ENCODE results near the gene PLPP1.

The PLPP1 gene

DNA sequence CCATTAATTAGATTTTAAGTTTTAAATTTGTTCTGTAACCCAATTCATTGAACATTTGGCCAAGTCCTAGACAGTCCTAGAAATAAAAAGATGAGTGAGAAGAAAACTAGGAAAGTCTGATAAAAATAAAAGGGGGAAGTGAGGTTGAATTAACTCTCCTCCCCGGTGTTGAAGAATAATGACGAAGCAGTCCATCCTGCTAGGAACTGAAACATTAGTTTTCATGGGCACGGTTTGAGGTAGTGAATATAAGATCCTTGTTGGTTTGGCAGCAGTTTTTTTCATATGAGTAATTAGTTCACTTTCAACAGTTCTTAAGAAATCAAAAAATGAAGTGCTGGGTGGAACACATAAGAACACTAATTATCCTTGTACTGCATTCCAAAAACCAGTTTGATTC is 123.9 kb downstream of the PLPP1 start:
- DNase-seq (ENCODE audit: low read depth, low spot score) = no peak
- TF ChIP-seq FOXP2 (optimal IDR thresholded peaks at IDR 0.05; ENCODE audit: control extremely low read depth, extremely low read length, insufficient read depth) = no peak
- no peak for TF ChIP-seq POLR2AphosphoS5 (IDR thresholded peaks at IDR 0.05; ENCODE audit: borderline replicate concordance, low read depth, low read length)
- TF ChIP-seq EZH2 (IDR thresholded peaks at IDR 0.05) = no peak
- peaks cover 65% of the 10 kb centered on the region for H3K36me3 ChIP-seq (ENCODE audit: insufficient read depth, low read length)

DNA sequence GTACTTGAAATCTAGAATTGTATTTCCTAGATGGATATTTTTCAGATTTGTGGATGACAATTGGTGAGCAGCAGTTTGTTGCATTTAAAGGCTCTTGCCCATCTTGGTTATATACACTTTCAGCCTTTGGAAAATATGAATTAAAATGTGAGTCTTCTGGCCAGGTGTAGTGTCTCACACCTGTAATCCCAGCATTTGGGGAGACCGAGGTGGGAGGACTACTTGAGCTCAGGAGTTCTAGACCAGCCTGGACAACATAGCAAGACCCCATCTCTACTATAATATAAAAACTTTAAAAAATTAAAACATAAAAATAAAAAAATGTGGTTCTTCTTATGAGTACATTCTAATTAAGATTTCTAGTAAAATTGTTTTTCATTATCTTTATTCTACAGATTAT is 125.0 kb downstream of the PLPP1 start:
- DNase-seq (ENCODE audit: low read depth, low spot score) = no peak
- Histone ChIP-seq H3K4me3 (no peak overlapping the region), H3K27ac (no peak overlapping the region), H3K36me3 (ENCODE audit: insufficient read depth, low read length) (peaks cover 63% of the 10 kb centered on the region), H3K9me3 (ENCODE audit: low read depth, low read length) (no peaks in the 10 kb centered on the region), H3K9ac (ENCODE audit: insufficient read length) (no peak overlapping the region)
- TF ChIP-seq FOXP2 (optimal IDR thresholded peaks at IDR 0.05; ENCODE audit: control extremely low read depth, extremely low read length, insufficient read depth) (no peak), EZH2 (IDR thresholded peaks at IDR 0.05) (no peak), POLR2AphosphoS5 (IDR thresholded peaks at IDR 0.05; ENCODE audit: borderline replicate concordance, low read depth, low read length) (no peak)

More for the DNA sequence above, 123.9 kb downstream of the PLPP1 start:
- H3K27ac ChIP-seq = no peak overlapping the region; the same call in 1 of the 2 replicates
- H3K9me3 ChIP-seq (ENCODE audit: low read depth, low read length) = no peaks in the 10 kb centered on the region
- H3K4me3 ChIP-seq = no peak overlapping the region
- H3K9ac ChIP-seq (ENCODE audit: insufficient read length) = no peak overlapping the region

DNA sequence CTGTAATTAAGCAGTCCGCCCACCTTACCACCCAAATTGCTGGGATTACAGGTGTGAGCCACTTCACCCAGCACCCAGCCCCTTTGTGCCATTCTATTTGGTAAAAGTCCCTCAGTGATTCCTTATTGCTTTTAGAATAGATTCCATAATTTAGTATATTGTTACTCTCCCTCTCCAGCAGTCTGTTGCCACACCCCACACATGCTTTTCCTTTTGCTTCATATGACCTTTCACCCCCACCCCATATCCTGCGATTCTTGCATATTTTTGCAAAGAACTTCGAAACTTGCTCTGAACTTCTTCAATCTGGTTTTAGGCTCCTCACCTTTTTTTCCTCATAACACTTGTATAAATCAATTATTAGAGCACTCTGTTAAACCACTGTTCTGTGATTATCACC is 126.8 kb downstream of the PLPP1 start:
- Histone ChIP-seq H3K4me3 (no peak overlapping the region), H3K9ac (ENCODE audit: insufficient read length) (no peak overlapping the region), H3K9me3 (ENCODE audit: low read depth, low read length) (no peaks in the 10 kb centered on the region), H3K36me3 (ENCODE audit: insufficient read depth, low read length) (peaks cover 61% of the 10 kb centered on the region), H3K27ac (no peak overlapping the region)
- TF ChIP-seq FOXP2 (optimal IDR thresholded peaks at IDR 0.05; ENCODE audit: control extremely low read depth, extremely low read length, insufficient read depth) (no peak), POLR2AphosphoS5 (IDR thresholded peaks at IDR 0.05; ENCODE audit: borderline replicate concordance, low read depth, low read length) (no peak), EZH2 (IDR thresholded peaks at IDR 0.05) (no peak)
- DNase-seq (ENCODE audit: low read depth, low spot score) = no peak

DNA sequence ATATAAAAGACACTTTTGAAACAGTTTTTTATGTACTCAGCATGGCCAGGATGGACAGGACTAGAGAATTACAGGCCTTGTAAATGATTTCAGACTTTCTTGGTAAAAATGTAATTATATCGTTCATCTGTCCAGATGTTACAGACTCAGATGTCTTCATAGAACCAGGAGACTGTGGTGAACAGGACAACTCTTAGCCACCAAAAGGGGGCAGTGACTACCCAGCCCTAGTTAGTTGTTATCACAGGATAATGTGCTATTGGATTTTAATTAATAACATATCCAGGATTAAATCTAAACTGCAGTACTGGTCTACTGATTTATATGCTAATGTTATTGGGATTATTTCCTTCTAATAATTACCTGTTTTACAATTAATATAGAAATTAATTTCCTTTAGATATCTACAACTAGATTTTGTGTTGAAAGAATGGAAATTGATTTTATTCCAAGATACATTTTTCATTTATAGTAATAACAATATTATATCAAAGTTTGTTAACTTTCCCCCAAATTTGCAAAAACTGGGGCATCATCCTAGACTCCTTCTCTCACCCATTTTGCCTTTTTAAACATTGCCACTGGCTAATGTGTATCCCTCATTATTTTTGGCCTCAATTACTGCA is 127.6 kb downstream of the PLPP1 start:
- no peak overlapping the region for H3K4me3 ChIP-seq
- peaks cover 63% of the 10 kb centered on the region for H3K36me3 ChIP-seq (ENCODE audit: insufficient read depth, low read length)
- no peak for DNase-seq (ENCODE audit: low read depth, low spot score)
- H3K9ac ChIP-seq (ENCODE audit: insufficient read length) = no peak overlapping the region
- no peak for TF ChIP-seq EZH2 (IDR thresholded peaks at IDR 0.05)
- no peak overlapping the region for H3K27ac ChIP-seq
- no peaks in the 10 kb centered on the region for H3K9me3 ChIP-seq (ENCODE audit: low read depth, low read length)

DNA sequence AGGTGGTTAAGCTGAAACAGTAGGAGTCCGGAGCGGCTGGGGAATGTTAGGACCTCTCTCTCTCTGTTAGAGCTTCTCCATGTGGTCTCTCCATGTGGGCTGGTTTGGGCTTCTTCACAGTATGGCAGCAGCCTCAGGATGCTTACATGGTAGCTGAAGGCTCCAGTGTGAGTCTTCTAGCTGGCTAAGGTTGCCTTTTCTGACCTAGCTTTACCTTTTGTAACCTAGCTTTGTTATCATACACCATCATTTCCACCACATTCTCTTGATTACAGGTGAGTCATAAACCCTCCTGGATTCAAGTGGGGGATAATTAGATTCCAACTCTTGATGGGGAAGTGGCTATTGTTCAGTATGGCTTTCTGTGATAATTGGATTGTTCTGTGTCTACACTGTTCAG is 128.5 kb downstream of the PLPP1 start:
- H3K9me3 ChIP-seq (ENCODE audit: low read depth, low read length) = no peaks in the 10 kb centered on the region
- TF ChIP-seq FOXP2 (optimal IDR thresholded peaks at IDR 0.05; ENCODE audit: control extremely low read depth, extremely low read length, insufficient read depth) = no peak
- no peak for TF ChIP-seq POLR2AphosphoS5 (IDR thresholded peaks at IDR 0.05; ENCODE audit: borderline replicate concordance, low read depth, low read length)
- no peak for TF ChIP-seq EZH2 (IDR thresholded peaks at IDR 0.05)
- no peak for DNase-seq (ENCODE audit: low read depth, low spot score)
- H3K9ac ChIP-seq (ENCODE audit: insufficient read length) = no peak overlapping the region
- H3K36me3 ChIP-seq (ENCODE audit: insufficient read depth, low read length) = peaks cover 66% of the 10 kb centered on the region
- no peak overlapping the region for H3K4me3 ChIP-seq
- H3K27ac ChIP-seq = no peak overlapping the region

DNA sequence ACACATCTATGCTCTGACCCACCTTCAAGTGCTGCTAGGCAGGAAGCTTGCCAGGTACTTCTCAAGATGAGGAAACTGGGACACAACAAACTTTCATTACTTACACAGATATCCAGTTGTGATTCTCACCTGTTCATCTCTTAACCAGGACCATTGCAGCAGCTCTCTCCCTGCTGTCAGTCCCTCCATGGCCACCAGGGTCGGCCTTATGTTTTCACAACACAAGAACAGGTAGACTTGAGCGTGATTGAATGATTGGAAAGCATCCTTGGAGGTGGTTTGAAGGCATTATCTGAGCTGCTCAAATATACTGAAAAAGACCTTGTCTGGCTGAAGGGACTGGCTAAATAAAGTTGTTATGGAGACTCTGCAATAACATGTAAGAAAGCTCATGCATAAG is 132.6 kb downstream of the PLPP1 start:
- no peak overlapping the region for H3K4me3 ChIP-seq
- DNase-seq (ENCODE audit: low read depth, low spot score) = no peak
- TF ChIP-seq POLR2AphosphoS5 (IDR thresholded peaks at IDR 0.05; ENCODE audit: borderline replicate concordance, low read depth, low read length) (no peak), EZH2 (IDR thresholded peaks at IDR 0.05) (no peak), FOXP2 (optimal IDR thresholded peaks at IDR 0.05; ENCODE audit: control extremely low read depth, extremely low read length, insufficient read depth) (no peak)
- peaks cover 76% of the 10 kb centered on the region for H3K36me3 ChIP-seq (ENCODE audit: insufficient read depth, low read length)
- H3K27ac ChIP-seq = no peak overlapping the region
- no peak overlapping the region for H3K9ac ChIP-seq (ENCODE audit: insufficient read length)
- H3K9me3 ChIP-seq (ENCODE audit: low read depth, low read length) = no peaks in the 10 kb centered on the region

DNA sequence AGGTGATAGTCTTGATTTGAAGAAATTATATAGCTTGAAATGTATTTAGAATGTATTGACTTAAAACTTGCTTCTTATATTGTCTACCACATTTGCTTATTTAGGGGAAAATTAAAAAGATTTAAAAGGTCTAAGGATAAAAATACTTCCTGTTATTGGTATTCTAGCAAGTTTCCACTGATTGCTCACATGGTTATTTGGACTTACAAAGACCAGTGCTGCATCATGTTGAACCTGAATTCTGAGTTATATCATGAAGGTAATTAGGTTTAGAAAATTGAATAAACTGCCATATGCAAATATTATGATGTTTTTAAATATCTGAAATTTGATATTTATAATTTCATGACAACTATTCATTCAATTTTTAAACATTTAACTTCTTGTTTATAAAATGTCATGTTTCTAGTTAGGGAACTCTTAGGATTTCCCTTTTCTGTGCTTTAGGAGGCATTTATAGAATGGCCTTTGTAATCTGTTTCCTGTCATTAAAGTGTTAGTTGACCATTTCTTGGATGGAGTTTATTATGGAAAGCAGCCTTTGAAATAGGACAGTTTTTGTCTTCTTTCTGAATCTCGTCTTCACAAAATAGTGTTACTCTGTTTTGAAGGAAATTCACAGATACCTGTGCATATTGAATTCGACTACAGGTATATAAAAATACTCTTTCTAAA is 141.1 kb downstream of the PLPP1 start:
- TF ChIP-seq POLR2AphosphoS5 (IDR thresholded peaks at IDR 0.05; ENCODE audit: borderline replicate concordance, low read depth, low read length) (no peak), FOXP2 (optimal IDR thresholded peaks at IDR 0.05; ENCODE audit: control extremely low read depth, extremely low read length, insufficient read depth) (no peak), EZH2 (IDR thresholded peaks at IDR 0.05) (no peak)
- no peak for DNase-seq (ENCODE audit: low read depth, low spot score)
- Histone ChIP-seq H3K9ac (ENCODE audit: insufficient read length) (no peak overlapping the region), H3K36me3 (ENCODE audit: insufficient read depth, low read length) (peaks cover 72% of the 10 kb centered on the region), H3K27ac (no peak overlapping the region), H3K4me3 (no peak overlapping the region), H3K9me3 (ENCODE audit: low read depth, low read length) (no peaks in the 10 kb centered on the region)

DNA sequence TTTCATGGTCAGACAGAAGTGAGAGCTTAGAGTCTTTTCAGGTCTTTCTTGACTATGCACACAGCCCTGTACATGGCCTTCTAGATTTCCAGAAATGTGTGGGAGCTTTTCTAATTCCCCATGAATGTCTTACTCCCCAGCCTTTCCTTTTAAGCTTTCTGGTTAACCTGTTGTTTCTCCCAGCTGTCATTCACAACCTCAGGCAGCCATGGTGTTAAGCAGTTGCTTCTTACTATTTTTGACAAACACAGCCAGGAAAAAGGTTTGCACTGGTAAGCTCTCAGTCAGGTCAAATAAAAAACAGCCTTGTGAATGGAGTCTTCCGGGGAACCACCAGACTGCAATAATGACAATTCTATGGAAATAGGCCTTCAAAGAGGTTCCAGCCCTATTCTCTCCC is 142.1 kb downstream of the PLPP1 start:
- Histone ChIP-seq H3K27ac (no peak overlapping the region), H3K36me3 (ENCODE audit: insufficient read depth, low read length) (peaks cover 73% of the 10 kb centered on the region)

More for the DNA sequence above, 142.1 kb downstream of the PLPP1 start:
- TF ChIP-seq POLR2AphosphoS5 (IDR thresholded peaks at IDR 0.05; ENCODE audit: borderline replicate concordance, low read depth, low read length) (no peak), EZH2 (IDR thresholded peaks at IDR 0.05) (no peak), FOXP2 (optimal IDR thresholded peaks at IDR 0.05; ENCODE audit: control extremely low read depth, extremely low read length, insufficient read depth) (no peak)
- Histone ChIP-seq H3K9me3 (ENCODE audit: low read depth, low read length) (no peaks in the 10 kb centered on the region), H3K9ac (ENCODE audit: insufficient read length) (no peak overlapping the region), H3K4me3 (no peak overlapping the region)
- DNase-seq (ENCODE audit: low read depth, low spot score) = no peak

All from SK-N-MC (cell line).